Measurements from ENCODE around the gene TFB2M.

Gene TFB2M

DNA sequence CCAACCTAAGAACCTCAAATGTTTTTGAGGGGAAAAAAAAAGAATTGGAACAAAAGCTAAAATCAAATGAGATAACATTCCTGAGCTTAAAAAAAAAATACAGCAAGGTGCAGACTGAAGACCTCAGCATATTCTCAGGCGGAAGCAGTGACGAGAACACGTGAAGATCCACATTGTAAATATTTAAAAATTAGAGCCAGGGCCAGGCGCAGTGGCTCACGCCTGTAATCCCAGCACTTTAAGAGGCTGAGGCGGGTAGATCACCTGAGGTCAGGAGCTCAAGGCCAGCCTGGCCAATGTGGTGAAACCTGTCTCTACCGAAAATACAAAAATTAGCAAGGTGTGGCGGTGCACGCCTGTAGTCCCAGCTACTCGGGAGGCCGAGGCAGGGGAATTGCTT lies 15.7 kb downstream of the TFB2M start:
- no peak for DNase-seq (ENCODE audit: low spot score)

DNA sequence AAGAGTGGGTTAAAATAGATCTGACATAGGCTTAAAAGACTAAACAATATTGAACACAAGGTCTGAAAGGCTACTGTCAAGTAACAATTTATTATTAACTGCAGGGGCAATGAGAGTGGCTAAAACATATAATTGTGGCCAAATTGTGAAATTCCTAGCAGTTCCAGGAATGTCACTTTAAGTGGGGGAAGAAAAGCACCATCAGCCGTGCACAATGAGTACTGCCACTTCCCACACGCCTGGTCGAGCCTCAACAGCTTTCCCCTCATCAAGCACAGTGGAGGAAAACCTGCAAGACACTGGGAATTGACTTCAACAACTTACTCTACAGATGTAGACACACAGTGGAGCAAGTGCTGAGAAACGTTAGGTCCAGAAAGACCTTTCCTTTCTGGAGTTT lies 16.4 kb downstream of the TFB2M start:
- DNase-seq (ENCODE audit: low spot score) = no peak

DNA sequence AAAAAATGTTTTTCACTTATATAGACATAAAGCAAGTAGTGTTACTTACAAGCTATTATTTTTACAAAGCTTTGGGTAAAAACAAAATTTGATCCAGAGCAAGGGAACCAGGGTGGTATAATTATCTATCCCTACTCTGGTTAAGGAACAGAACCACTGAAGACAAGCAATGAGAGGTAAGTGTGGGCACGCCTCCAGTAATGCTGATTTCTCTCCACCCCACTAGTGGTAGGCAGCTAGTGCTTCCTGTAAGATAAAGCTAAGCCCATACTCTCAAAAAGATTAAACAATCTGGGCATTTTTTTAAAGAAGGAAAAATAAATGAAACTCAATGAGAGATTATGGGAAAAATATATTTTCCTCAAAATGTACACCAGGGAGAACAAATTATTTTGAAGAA lies 22.1 kb downstream of the TFB2M start:
- DNase-seq (ENCODE audit: low spot score) = no peak

DNA sequence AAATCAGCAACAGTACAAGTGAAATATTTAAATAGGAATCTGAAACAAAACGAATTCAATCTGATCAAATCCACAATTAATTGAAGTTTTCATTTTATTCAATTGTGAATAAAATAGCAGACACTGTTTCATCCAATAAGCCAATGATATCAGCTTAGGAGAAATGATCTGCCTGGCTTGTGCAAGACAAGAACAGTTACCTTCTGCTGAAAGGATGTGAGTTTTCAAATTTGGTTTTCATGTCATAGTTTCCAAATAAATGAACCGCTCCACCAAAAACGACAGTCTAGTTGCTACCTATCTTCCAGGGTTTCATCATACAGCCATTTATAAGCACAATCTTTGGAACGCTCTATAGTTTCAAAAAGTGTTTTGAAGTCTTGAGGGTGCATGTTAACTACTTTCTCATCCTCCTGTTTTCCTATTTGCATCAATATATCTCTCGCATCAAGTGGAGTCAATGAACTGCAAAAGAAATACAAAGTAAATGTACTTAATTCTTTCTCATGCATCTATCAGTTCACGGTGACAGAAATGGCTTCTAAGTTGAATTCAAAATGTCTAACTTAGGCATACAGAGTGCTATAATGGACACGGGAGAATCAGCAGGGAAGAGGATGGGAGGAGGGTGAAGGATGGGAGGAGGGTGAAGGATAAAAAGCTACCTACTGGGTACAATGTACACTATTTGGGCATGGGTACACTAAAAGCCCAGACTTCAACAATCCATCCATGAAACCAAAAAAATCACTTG lies 25.1 kb downstream of the TFB2M start:
- DNase-seq (ENCODE audit: low spot score) = no peak

DNA sequence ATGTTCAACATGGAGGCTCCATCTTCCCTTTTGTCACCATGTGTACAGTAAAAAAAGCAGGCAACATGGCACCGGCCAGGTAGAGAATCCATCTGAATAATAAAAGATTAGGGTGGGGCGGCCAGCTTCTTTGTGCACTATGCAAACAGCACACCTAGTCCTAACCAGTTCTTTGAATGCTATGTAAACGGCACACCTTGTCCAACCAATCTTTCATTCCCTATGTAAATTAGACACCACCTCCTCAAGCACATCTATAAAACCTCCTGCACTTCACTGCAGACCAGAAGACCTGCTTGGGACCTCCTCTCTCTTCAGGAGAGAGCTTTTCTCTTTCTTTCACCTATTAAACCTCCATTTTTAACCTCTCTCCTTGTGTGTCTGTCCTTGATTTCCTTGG lies 28.2 kb downstream of the TFB2M start:
- DNase-seq (ENCODE audit: low spot score) = no peak

DNA sequence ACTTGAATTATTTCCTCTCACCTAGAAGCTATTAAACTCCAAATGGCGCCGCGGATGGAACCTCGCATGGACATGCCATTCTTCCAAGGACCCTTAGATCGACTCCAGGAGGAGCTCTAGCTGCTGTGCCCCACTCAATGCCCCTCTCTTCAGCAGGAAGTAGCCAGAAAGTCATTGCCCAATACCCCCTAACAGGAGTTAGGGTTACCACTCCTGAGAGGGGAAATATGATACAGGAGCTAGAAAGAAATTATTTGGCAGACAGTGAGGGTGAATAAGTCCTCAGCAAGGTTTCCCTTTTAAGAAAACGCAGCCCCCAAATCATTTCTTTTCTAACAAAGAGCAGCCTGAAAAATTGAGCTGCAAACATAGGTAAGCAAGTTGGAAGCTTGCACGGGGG lies 28.6 kb downstream of the TFB2M start:
- no peak for DNase-seq (ENCODE audit: low spot score)

DNA sequence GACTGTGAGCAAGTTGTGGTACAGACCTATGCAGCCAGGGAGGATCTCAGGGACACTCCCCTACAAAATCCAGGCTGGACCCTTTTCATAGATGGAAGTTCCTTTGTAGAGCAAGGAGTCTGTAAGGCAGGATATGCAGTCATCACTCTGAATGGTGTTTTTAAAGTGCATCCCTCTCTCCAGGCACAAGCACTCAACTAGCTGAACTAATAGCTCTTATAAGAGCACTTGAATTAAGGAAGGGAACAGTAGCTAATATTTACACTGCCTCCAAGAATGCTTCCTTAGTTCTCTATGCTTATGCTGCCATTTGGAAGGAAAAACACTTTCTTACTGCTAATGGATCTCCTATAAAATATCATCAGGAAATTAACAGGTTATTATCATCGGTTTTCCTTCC lies 31.9 kb downstream of the TFB2M start:
- DNase-seq (ENCODE audit: low spot score) = no peak

DNA sequence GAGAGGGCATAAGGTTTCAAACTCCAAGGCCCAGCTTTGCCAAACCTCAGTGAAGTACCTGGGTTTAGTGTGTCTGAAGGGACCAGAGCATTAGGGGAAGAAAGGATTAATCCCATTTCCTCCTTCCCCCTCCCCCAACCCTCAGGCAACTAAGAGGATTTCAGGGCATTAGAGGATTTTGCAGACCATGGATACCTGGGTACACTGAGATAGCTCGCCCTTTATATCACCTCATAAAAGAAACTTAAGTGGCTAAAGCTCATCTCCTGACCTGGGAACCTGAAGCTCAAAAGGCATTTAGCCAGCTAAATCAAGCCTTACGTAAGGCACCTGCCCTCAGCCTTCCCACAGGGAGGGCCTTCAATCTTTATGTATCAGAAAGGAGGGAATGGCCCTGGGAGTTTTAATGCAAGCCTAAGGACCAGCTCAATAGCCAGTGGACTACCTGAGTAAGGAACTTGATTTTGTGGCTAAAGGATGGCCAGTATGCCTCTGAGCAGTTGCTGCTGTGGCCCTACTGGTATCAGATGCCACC lies 32.6 kb downstream of the TFB2M start:
- DNase-seq (ENCODE audit: low spot score) = no peak

DNA sequence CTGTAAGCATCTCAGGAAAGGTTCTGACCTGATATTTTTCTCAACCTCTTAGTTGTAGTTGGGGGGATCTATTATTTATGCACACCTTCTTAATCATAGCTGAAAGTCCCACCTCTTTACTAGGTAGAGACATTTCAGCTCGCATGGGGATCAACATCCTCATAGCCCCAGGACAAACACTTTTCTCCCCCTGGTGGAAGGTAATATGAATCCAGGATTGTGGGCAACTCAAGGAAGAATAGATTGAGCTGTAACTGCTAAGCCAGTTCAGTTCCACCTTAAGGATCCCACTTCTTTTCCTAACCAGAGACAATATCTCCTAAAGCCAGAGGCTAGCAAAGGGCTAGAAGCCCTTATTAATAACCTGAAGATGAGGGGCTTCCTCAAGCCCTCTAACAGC lies 33.5 kb downstream of the TFB2M start:
- no peak for DNase-seq (ENCODE audit: low spot score)

DNA sequence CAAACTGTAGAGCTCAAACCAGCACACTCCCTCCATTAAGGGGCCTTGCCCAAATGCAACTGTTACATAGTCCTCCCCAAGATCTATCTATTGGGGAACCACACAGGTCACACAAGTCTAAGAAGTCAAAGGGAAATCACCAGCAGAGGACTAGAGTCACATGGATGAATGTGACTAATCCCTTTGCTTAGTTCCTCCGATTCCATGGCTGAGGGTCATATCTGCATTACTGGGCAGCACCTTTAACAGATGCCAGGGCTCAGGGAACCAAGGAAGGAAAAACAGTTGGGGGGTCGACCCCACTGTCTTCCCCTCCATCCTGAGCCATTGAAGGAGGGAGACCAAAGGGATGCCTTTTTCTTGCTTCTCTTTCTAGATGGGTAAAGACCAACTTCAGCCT lies 35.6 kb downstream of the TFB2M start:
- no peak for DNase-seq (ENCODE audit: low spot score)

DNA sequence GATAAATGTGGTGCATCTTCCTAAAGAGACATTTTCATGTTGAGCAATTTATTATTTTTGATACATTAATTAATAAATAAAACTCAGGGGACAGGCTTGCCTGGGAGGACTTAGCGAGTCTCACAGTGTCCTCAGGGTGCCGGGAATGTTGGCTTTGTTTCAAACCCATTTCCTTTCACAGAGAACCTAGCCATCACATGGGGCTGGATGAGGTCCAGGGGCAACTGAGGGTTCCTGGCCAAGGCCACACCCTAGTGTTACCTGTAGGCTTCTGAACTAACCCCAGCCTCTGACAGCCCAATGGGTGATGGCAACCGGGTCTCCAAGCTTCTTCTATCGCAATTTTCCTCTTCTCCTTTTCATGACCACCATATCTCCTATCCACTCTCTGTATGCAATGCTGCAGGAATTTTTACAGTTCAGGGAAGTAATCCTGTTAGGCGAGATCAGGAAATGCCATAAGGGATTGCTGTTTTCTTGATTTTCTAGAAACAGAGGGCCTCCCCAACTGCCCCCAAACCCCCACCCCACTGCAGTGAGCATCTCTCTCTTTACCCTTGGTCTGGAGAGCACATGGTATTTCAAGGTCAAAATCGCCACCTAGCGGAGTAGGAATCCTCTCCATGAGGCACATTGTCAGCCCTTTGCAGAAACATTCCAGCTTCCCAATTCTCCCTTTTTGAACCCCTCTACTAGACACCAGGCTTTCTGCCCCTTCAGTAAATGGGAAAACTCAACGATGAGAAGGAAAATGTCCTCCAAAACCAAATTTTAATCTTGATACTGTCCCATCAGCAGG lies 36.9 kb downstream of the TFB2M start:
- DNase-seq (ENCODE audit: low spot score) = no peak

DNA sequence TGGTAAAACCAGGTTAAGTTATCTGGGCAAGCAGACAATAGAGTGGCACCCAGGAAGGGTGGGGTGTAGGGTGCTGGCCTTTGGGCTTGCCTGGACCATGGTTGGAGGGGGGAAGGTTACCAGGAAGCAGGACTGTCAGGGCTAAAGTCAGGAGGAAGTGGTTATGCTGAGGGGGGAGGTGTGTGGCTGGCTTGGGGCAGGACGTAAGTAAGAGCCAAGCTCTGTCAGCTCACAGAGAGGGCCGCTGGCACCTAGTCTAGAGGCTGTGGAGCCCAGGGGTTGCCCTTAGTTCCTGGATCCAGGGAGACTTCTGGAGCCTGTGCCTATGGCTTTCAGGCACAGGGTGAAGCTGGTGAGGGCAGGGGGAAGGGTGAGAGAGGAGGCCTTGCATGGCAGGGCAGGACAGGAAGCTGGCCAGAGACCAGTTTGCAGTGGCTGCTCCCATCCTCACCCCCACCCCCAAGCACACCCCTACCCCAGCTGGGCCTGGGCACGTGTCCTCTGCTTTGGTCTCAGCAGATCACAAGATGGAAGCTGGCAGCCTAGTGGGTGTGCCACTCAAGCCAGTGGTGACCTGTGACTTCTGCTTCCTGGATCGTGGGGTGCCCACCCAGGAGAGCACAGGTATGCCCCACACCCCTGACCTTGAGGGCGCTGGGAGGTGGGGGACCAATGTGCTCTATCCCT lies 38.5 kb downstream of the TFB2M start:
- DNase-seq (ENCODE audit: low spot score) = no peak

DNA sequence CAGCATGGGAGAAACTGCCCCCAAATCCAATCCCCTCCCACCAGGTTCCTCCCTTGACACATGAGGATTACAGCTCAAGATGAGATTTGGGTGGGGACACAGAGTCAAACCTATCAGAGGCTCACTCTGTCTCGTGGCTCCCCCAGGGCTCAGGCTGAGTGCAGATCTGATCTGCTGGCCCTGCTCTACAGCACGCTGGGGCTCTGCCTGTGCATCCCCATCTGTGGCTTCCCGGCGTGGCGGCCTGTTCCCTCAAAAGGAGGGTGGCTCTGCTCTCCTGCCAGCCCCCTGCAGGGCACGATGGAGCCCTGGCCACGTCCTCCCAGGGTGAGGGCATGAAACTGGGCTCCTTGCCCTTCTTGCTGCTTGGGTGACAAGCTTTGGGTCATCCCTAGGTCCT lies 39.1 kb downstream of the TFB2M start:
- DNase-seq (ENCODE audit: low spot score) = no peak

DNA sequence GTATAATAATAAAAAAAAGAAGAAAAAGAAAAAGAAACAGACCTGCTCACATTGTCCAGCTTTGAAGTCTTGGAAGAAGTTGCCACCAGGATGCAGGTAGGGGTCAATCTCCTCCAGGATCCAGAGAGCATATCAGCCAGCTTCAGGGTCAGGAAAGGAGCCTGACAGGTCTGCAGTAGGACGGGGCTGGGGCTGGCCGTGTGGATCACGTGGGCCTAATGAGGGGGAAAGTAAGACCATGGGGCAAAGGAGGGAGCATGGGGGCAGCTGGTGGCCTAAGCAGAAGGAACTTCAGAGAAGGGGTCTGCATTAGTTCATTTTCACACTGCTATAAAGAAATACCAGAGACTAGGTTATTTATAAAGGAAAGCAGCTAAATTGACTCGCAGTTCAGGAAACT lies 39.7 kb downstream of the TFB2M start:
- no peak for DNase-seq (ENCODE audit: low spot score)

DNA sequence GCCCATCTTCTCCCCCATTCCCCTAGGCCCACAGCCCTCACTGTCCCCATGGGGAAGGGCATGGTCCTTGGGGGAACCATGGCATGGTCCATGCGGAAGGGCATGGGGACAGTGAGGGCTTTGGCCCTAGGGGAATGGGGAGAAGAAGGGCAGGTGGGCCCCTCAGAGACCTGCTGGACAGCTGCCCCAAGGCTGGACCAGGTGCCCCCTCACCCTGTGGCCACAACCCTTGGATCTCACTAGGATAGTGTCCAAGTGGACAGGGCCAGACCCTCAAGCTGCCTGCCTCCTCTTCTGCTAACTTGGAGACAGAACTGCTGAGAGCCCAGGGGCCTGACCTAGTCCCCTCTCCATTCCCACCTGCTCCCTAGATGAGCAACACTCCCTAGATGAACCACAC lies 46.5 kb downstream of the TFB2M start:
- DNase-seq (ENCODE audit: low spot score) = no peak

DNA sequence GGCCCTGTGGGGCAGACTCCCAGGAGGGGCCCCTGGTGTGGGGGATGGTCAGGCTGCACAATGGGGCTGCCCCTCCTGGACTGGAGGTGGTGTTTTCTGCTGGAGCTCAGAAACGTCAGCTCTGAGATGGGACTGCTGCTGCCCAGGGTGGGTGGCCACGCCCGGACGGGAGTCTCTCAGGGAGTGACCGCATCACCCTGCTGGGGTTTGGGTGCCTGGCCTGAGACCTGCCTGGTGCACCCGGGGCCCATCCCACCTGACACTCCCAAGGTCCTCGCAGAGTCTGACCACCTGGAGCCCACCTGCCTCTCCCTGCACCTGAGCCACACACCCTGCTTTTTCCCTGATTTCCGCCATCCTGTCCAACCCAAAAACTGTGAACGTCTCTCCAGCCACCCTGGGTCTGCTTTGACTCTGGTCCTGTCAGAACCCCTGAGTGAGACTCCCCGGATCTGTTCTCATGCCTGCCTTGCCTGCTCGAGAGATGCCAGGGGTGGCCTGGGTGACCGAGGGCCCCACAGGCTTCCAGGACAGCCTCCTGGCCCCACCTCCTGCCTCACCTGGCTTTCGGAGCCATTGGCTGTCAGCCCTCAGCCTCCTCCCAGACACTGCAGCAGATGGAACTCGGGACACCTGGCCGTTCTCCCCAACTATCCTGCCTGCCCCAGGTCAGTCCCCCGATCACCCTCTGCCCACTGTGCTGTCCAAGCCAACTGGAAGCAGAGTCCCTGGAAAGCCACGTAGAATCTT lies 47.4 kb downstream of the TFB2M start:
- DNase-seq (ENCODE audit: low spot score) = no peak

DNA sequence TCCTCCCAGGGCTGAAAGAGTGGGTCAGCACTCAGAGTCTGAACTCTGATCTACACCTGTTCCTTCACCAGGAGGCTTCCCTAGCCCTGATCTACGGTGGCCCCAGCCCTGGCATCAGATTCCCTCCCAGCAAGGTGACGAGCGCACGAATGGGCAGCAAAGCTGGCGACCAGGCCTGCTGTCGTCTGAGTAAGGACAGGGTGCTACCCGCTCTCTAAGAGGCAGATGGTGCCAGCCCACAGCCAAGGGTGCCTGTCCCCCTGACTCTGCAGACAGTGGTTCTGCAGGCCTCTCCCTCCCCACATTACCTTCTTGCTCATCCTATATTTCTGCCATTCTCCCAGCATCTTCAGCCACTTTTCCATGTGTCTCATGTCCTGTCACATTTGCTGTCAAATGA lies 48.7 kb downstream of the TFB2M start:
- no peak for DNase-seq (ENCODE audit: low spot score)

DNA sequence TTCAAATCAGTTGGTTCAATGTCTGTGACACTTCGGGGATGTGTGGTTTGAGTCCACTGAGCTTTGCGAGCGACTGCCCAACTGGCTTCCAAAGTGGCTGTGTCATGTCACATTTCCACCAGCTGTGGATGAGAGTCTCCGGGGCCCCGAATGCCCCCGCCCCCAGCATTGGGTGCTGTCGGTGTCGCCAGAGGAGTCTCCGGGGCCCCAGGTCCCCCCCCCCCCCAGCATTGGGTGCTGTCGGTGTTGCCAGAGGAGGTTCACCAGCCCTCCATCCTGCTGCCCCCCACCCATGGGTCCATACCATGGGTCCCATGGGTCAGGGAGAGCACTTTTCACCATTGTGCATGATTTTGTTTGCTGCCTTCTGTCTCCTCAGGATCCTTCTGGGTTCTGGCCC lies 49.9 kb downstream of the TFB2M start:
- no peak for DNase-seq (ENCODE audit: low spot score)

DNA sequence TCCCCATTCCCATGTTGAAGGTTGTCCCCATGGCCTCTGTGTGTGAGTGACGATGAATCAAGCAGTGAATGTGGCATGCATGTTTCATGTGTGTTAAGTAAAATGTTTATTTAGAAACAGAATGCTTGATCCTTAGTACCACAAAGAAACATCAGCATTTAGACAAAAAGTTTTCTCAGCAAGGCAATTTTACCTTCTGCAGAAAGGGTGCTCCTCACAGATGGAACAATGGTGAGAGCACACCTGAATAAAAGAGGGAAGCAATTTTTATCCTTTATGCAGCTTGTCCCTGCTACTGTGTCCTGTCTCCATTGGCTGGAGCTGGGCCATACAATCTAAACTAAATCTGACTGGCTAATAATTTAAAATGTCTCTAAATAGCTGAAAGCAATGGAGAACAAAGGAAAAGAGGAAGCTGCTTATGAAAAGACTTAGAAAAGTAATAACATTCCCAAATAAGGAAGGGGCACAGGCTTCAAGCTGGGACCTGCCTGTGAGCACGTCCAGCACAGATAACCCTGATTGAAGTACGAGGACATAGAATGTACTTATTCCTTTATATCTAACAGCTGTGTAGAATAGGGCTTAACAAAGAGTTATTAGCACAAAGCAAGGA lies 50.6 kb downstream of the TFB2M start:
- DNase-seq (ENCODE audit: low spot score) = no peak

DNA sequence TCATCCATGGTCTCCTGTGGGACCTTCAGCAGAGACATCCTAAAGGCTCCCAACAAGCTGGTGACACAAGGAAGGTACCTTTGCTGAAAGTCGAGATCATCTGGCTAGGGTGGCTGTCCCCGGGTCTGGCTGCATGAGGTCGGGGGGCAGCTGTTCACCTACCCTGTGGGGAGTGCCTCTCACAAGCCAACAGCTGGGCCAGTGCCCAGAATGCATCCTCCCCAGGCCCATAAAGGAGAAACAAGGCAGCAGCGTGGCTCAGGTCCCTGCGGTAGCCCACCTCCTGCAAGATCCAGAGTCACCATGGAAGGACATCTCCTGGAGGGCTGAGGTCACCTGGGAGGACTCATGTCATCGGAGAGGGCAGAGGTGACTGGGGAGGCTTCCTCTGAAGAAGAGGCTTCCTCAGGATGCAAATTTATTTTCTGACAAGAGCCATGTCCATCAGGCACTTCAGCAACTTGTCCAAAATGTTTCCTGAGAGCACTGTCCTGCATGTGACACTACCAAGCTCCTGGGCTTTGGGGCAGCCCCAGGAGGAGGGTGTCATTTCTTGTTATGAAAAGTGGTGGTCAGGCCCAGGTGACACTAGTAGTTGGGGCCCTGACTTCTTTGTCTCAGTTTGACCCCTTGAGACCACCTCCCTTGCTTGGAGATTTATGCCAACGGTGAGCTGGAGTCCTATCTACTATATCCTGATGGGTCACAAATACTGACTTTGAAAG lies 52.3 kb downstream of the TFB2M start:
- DNase-seq (ENCODE audit: low spot score) = no peak

DNA sequence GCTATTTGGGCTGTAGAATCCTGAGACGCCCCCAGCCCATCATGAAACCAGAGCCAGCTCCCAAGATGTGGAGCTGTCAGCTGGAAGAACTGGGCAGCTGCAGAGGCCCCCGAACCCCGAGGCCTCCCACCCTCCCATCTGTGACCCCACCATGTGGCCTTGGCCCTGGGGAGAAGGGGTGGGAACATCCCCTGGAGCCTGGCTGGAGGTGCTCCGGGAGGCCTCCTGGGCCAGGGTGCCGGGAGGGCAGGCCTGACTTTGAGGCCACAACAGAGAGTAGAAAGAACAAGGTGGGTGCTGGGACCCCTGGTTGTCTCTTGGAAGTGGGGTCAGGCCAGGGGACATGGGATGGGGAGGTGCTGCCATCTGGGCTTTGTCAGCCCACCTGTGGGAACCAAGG lies 53.0 kb downstream of the TFB2M start:
- no peak for DNase-seq (ENCODE audit: low spot score)

Measured in AG20443 (cell line).